Amniotic stem cell (primary cell): ENCODE data around the gene TRABD2A.
"Not testable (repeated sequence)": the region's sequence is repeated elsewhere in the genome, so short reads cannot be mapped to it uniquely, and the experiment has no call there.

ENCODE experiments used
- DNase-seq: peaks from one replicate; lab custom pipeline; 2025; lab: John Stamatoyannopoulos, UW

TRABD2A gene

DNA sequence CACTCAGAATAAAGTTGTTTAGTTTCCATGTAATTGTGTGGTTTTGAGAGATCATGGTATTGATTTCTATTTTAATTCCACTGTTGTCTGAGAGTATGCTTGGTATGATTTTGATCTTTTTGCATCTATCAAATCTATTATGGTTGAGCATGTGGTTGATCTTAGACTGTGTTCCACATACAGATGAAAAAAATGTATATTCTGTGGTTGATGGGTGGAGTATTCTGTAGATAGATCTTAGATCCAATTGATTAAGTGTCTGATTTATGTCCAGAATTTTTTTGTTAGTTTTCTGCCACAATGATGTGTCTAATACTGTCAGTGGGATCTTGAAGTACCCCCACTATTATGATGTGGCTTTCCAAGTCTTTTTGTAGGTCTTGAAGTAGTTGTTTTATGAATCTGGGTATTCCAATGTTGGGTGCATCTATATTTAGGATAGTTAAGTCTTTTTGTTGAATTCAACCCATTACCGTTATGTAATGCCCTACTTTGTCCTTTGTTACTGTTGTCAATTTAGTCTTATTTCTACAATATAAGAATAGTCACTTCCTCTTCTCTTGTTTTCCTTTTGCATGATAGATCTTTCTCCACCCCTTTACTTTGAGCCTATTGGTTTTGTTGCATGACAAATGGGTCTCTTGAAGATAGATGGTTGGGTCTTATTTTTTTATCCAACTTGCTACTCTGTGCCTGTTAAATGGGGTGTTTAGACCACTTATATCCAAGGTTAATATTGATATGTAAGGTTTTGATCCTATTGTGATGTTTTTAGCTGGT is 101.8 kb downstream of the TRABD2A start:
- DNase-seq, result no peak

- DNase-seq, result no peak
Measured at GRCh38 chr2:84776011-84776410, 104.9 kb downstream of the TRABD2A start.

- not testable (repeated sequence) for DNase-seq
Measured at GRCh38 chr2:84773562-84773961, 107.3 kb downstream of the TRABD2A start.
